ENCODE measurements around the gene ANAPC4.

The ANAPC4 gene

DNA sequence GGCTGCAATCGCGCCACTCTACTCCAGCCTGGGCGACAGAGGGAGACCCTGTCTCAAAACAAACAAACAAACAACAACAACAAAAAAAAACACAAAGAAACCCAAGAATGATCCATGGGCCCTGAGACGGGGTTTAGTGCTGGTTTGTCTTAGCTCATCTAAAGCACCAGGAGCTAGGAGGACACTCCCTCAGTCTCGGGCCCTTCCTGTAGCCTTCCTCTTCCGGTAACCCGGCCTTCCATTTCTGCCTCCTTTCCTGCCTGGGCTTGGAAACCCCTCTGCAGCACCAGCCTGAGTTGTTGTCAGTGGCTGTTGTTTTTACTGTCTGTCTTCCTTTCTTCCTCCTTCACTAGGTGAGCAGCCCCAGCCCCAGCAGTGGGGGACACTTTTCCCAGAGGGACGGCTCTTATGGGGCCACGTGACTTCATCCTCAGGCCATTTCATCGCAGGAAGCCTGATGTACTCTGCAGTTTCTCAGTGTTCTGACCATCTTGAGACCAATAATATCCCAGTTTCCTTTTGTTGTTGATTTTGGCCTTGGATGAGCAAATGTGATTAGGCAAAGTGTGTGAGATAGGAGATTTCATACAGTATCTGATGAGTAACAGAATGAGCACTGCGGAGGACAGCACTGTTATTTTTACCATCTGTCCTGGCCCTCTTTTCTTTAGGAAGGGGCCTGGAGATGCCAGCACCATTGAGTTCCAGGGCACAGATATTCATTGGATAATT is 90.1 kb downstream of the ANAPC4 start (continued):
- no peak for TF ChIP-seq ZNF292 (tag by site-specific recombination; IDR thresholded peaks at IDR 0.05; ENCODE audit: borderline replicate concordance, low read depth)

DNA sequence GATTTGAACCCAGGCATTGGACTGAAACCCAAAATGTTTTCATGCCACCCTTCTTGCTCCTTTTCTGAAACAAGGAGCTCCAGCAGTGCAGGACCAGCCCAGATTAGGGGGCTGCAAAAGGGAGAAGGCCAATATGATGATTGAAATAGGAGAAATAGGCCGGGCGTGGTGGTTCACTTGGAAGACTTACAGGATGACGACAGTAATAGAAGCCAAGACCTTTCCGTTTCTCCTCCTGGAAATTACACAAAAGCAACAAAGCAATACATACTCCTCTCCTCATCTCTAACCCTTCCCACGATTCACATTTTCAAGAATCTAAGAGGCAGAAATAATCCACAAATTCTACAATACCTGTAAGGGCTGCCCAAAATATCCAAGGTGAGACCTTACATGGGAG is 90.8 kb downstream of the ANAPC4 start:
- CTCF ChIA-PET: no interaction called here
- Histone ChIP-seq H3K9me3 (ENCODE audit: control insufficient read depth, insufficient read depth, low read depth, low read length) (no peaks in the 10 kb centered on the region), H3K27ac (ENCODE audit: extremely low read depth, low read depth, low read length) (no peak overlapping the region), H3K4me3 (ENCODE audit: low read depth, low read length) (no peak overlapping the region), H3K36me3 (ENCODE audit: control insufficient read depth in 2 of 2, insufficient read depth in 1 of 2, low read length in 2 of 2) (no peaks in the 10 kb centered on the region), H3K4me1 (ENCODE audit: control insufficient read depth, insufficient read depth, low read length) (no peaks in the 10 kb centered on the region)
- TF ChIP-seq ZNF626 (tag by site-specific recombination; IDR thresholded peaks at IDR 0.05) (no peak), SP2 (tag by site-specific recombination; IDR thresholded peaks at IDR 0.05) (no peak), ZBTB44 (tag by site-specific recombination; IDR thresholded peaks at IDR 0.05) (no peak), ZNF704 (tag by site-specific recombination; IDR thresholded peaks at IDR 0.05) (no peak)
- POLR2A ChIA-PET: no interaction called here
